Measurements from ENCODE around the gene ATF7IP.
"Not testable (repeated sequence)": the region's sequence is repeated elsewhere in the genome, so short reads cannot be mapped to it uniquely, and the experiment has no call there.

The ATF7IP gene

DNA sequence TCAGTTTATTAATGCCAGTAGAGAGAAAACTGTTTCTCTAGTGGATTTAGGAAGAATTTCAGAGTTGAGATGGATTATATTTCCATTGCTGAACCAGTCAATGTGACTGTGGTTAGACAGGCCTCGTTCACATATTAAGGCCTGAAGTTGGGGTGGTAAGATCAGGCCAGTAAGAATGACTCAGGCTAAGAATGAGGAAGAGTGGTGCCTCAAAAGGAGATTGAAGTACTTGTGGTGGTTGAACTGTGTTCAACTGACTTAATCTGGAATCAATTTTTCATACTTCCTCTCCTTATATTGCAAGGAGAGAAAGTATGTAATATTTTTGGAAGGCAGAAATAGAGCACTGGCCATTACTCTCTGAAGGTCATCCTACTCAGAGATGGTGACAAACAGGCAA lies 37.8 kb upstream of the ATF7IP start:
- H3K4me3 ChIP-seq (ENCODE audit: insufficient read length, low read depth) = no peak overlapping the region
- DNase-seq (ENCODE audit: low read depth, low spot score) = no peak
- H3K36me3 ChIP-seq (ENCODE audit: insufficient read depth, insufficient read length, low read length) = no peaks in the 10 kb centered on the region
- H3K9me3 ChIP-seq (ENCODE audit: insufficient read depth, low read length) = peaks cover 11% of the 10 kb centered on the region
- no peaks in the 10 kb centered on the region for H3K27me3 ChIP-seq (ENCODE audit: insufficient read depth, insufficient read length)
- H3K4me1 ChIP-seq (ENCODE audit: insufficient read depth, insufficient read length) = no peaks in the 10 kb centered on the region
- no peak overlapping the region for H3K9ac ChIP-seq (ENCODE audit: insufficient read length, low read depth)
- TF ChIP-seq ZNF274 (IDR thresholded peaks at IDR 0.05; ENCODE audit: low read depth, low read length) (no peak), YY1 (IDR thresholded peaks at IDR 0.05; ENCODE audit: insufficient read depth, insufficient read length) (no peak), SUZ12 (IDR thresholded peaks at IDR 0.05; ENCODE audit: extremely low read depth, insufficient read depth, insufficient read length) (no peak)

DNA sequence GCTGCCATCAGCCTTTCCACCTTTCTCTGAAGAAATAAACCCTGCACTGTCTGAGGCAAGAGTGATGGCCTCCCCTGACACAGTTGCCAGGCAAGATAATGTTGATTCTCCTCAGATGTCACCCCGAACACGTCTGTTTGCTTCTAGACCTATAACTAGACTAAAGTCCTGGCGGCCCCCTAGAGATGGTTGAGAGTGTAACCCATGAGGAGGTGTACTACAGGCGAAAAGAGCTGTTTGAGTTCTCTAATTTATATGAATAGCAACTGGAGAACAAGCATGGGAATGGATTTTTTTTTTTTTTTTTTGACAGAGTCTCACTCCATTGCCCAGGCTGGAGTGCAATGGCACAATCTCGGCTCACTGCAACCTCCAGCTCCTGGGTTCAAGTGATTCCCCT lies 33.0 kb upstream of the ATF7IP start:
- TF ChIP-seq ZNF274 (IDR thresholded peaks at IDR 0.05; ENCODE audit: low read depth, low read length) (peak; percentile 63), SUZ12 (IDR thresholded peaks at IDR 0.05; ENCODE audit: extremely low read depth, insufficient read depth, insufficient read length) (no peak), YY1 (IDR thresholded peaks at IDR 0.05; ENCODE audit: insufficient read depth, insufficient read length) (no peak)
- H3K4me3 ChIP-seq (ENCODE audit: insufficient read length, low read depth) = no peak overlapping the region

DNA sequence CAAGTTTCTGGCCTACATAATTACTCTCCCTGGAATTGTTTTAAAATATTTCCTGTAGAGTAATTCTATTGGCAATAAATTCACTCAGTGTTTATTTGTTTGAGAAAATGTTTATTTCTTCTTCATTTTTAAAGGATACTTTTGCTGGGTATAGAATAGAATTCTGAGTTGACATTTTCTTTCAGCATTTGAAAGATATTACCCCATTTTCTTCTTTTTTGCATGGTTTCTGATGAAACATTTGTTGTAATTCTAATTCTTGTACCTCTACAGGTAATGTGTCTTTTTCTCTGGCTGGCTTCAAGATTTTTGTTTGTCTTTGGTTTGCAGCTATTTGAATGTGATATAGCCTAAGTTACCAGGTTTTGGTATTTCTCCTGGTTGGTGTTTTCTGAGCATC lies 25.1 kb upstream of the ATF7IP start:
- DNase-seq (ENCODE audit: low read depth, low spot score) = no peak
- no peaks in the 10 kb centered on the region for H3K27me3 ChIP-seq (ENCODE audit: insufficient read depth, insufficient read length)
- no peak for TF ChIP-seq ZNF274 (IDR thresholded peaks at IDR 0.05; ENCODE audit: low read depth, low read length)
- no peaks in the 10 kb centered on the region for H3K4me1 ChIP-seq (ENCODE audit: insufficient read depth, insufficient read length)
- H3K36me3 ChIP-seq (ENCODE audit: insufficient read depth, insufficient read length, low read length) = no peaks in the 10 kb centered on the region
- no peak overlapping the region for H3K4me3 ChIP-seq (ENCODE audit: insufficient read length, low read depth)
- H3K9me3 ChIP-seq (ENCODE audit: insufficient read depth, low read length) = peaks cover 33% of the 10 kb centered on the region
- no peak overlapping the region for H3K9ac ChIP-seq (ENCODE audit: insufficient read length, low read depth)

More for the DNA sequence above, 33.0 kb upstream of the ATF7IP start:
- H3K27me3 ChIP-seq (ENCODE audit: insufficient read depth, insufficient read length) = no peaks in the 10 kb centered on the region
- no peak overlapping the region for H3K9ac ChIP-seq (ENCODE audit: insufficient read length, low read depth)
- H3K36me3 ChIP-seq (ENCODE audit: insufficient read depth, insufficient read length, low read length) = no peaks in the 10 kb centered on the region
- no peaks in the 10 kb centered on the region for H3K4me1 ChIP-seq (ENCODE audit: insufficient read depth, insufficient read length)
- DNase-seq (ENCODE audit: low read depth, low spot score) = no peak
- peaks cover 25% of the 10 kb centered on the region for H3K9me3 ChIP-seq (ENCODE audit: insufficient read depth, low read length)

DNA sequence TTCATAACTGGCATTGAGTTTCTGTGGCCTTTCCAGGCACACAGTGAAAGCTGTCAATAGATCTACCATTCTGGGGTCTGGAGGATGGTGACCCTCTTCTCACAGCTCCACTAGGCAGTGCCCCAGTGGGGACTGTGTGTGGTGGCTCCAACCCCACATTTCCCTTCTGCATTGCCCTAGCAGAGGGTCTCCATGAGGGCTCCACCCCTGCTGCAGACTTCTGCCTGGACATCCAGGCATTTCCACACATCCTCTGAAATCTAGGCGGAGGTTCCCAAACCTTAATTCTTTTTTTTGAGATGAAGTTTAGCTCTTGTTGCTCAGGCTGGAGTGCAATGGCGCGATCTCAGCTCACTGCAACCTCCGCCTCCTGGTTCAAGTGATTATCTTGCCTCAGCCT lies 14.0 kb upstream of the ATF7IP start:
- peaks cover 57% of the 10 kb centered on the region for H3K9me3 ChIP-seq (ENCODE audit: insufficient read depth, low read length)
- H3K4me3 ChIP-seq (ENCODE audit: insufficient read length, low read depth); H3K4me1 ChIP-seq (ENCODE audit: insufficient read depth, insufficient read length); H3K9ac ChIP-seq (ENCODE audit: insufficient read length, low read depth); H3K27me3 ChIP-seq (ENCODE audit: insufficient read depth, insufficient read length); DNase-seq (ENCODE audit: low read depth, low spot score); H3K36me3 ChIP-seq (ENCODE audit: insufficient read depth, insufficient read length, low read length): not testable (repeated sequence)

DNA sequence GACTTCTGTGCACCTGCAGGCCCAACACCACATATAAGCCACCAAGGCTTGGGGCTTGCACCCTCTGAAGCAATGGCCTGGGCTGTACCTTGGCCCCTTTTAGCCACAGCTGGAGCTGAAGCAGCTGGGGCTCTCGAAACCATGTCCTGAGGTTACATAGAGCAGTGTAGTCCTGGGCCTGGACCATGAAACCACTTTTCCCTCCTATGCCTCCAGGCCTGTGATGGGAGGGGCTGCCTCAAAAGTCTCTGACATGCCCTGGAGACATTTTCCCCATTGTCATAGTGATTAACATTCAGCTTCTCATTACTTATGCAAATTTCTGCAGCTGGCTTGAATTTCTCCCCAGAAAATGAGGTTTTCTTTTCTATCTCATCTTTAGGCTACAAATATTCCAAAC lies 13.4 kb upstream of the ATF7IP start:
- DNase-seq (ENCODE audit: low read depth, low spot score); H3K9ac ChIP-seq (ENCODE audit: insufficient read length, low read depth); H3K36me3 ChIP-seq (ENCODE audit: insufficient read depth, insufficient read length, low read length); H3K27me3 ChIP-seq (ENCODE audit: insufficient read depth, insufficient read length); H3K4me1 ChIP-seq (ENCODE audit: insufficient read depth, insufficient read length); H3K4me3 ChIP-seq (ENCODE audit: insufficient read length, low read depth): not testable (repeated sequence)
- peaks cover 62% of the 10 kb centered on the region for H3K9me3 ChIP-seq (ENCODE audit: insufficient read depth, low read length)

DNA sequence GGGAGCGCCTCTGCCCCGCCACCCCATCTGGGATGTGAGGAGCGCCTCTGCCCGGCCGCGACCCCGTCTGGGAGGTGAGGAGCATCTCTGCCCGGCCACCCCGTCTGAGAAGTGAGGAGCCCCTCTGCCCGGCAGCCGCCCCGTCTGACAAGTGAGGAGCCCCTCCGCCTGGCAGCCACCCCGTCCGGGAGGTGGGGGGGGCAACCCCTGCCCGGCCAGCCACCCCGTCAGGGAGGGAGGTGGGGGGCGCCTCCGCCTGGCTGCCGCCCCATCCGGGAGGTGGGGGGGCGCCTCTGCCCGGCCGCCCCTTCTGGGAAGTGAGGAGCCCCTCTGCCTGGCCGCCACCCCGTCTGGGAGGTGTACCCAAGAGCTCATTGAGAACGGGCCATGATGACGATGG lies 10.8 kb upstream of the ATF7IP start:
- H3K27me3 ChIP-seq (ENCODE audit: insufficient read depth, insufficient read length); H3K4me1 ChIP-seq (ENCODE audit: insufficient read depth, insufficient read length); DNase-seq (ENCODE audit: low read depth, low spot score); H3K36me3 ChIP-seq (ENCODE audit: insufficient read depth, insufficient read length, low read length); H3K4me3 ChIP-seq (ENCODE audit: insufficient read length, low read depth); H3K9ac ChIP-seq (ENCODE audit: insufficient read length, low read depth): not testable (repeated sequence)
- peaks cover 59% of the 10 kb centered on the region for H3K9me3 ChIP-seq (ENCODE audit: insufficient read depth, low read length)

DNA sequence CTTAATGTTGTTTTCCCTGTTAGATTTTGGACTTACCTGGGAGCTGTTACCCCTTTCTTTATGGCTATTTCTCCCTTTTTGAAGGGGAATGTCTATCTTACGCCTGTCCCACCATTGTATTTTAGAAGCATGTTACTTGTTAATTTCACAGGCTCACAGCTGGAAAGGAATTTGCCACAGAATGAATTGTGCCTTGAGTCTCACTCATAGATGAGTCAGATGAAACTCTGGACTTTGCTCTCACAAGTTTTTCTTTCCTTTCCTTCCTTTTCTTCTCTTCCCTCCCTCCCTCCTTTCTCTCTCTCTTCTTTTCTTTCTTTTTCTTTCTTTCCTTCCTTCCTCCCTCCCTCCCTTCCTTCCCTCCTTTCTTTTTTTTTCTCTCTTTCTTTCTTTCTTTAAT lies 9.3 kb upstream of the ATF7IP start:
- Histone ChIP-seq H3K27me3 (ENCODE audit: insufficient read depth, insufficient read length) (no peaks in the 10 kb centered on the region), H3K4me1 (ENCODE audit: insufficient read depth, insufficient read length) (no peaks in the 10 kb centered on the region), H3K36me3 (ENCODE audit: insufficient read depth, insufficient read length, low read length) (no peaks in the 10 kb centered on the region), H3K9ac (ENCODE audit: insufficient read length, low read depth) (no peak overlapping the region), H3K4me3 (ENCODE audit: insufficient read length, low read depth) (no peak overlapping the region), H3K9me3 (ENCODE audit: insufficient read depth, low read length) (peaks cover 45% of the 10 kb centered on the region)
- TF ChIP-seq ZNF274 (IDR thresholded peaks at IDR 0.05; ENCODE audit: low read depth, low read length) (no peak), YY1 (IDR thresholded peaks at IDR 0.05; ENCODE audit: insufficient read depth, insufficient read length) (no peak), SUZ12 (IDR thresholded peaks at IDR 0.05; ENCODE audit: extremely low read depth, insufficient read depth, insufficient read length) (no peak)
- no peak for DNase-seq (ENCODE audit: low read depth, low spot score)

DNA sequence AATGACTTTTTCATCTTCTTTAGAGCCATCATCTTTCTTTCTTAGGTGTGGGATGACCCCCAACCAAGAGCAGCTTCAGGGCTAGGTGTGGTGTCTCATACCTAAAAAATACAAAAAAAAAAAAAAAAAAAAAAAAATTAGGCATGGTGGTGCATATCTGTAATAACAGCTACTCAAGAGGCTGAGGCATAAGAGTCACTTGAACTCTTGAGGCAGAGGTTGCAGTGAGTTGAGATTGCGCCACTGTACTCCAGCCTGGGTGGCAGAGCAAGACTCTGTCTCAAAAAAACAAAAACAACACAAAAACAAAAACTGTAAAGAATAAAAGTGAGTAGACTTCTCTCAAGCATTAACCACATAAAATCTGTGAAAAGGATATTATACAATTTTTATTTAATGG lies 8.0 kb upstream of the ATF7IP start:
- H3K9me3 ChIP-seq (ENCODE audit: insufficient read depth, low read length) = peaks cover 31% of the 10 kb centered on the region; the same call in 1 of the 2 replicates
- H3K4me1 ChIP-seq (ENCODE audit: insufficient read depth, insufficient read length) = no peaks in the 10 kb centered on the region
- no peak for DNase-seq (ENCODE audit: low read depth, low spot score)
- no peak overlapping the region for H3K9ac ChIP-seq (ENCODE audit: insufficient read length, low read depth)
- no peaks in the 10 kb centered on the region for H3K27me3 ChIP-seq (ENCODE audit: insufficient read depth, insufficient read length)
- no peaks in the 10 kb centered on the region for H3K36me3 ChIP-seq (ENCODE audit: insufficient read depth, insufficient read length, low read length)
- TF ChIP-seq ZNF274 (IDR thresholded peaks at IDR 0.05; ENCODE audit: low read depth, low read length) (no peak), SUZ12 (IDR thresholded peaks at IDR 0.05; ENCODE audit: extremely low read depth, insufficient read depth, insufficient read length) (no peak), YY1 (IDR thresholded peaks at IDR 0.05; ENCODE audit: insufficient read depth, insufficient read length) (no peak)
- H3K4me3 ChIP-seq (ENCODE audit: insufficient read length, low read depth) = no peak overlapping the region

Data from NT2/D1 (cell line).